Right forelimb (tissue), 1 donor: ENCODE measurements around the gene HMGN1.
"Not testable (repeated sequence)": the region's sequence is repeated elsewhere in the genome, so short reads cannot be mapped to it uniquely, and the experiment has no call there.

Experiments used
- DNase-seq: peaks from one replicate; pipeline ENCODE4 v3.0.0-alpha.2; 2018

HMGN1 gene

GRCh38 chr21:39348355-39349210, at the start of gene HMGN1:
Gene HMGN1, minus strand, starts transcription at chr21:39349088. Its CDS starts 171 bp downstream, at chr21:39348917.
- DNase-seq = peak; percentile 95

GRCh38 chr21:39397646-39398385, 48.9 kb upstream of the HMGN1 start:
- no peak for DNase-seq

GRCh38 chr21:39392981-39393380, 44.1 kb upstream of the HMGN1 start:
- DNase-seq = no peak

- DNase-seq = no peak
Measured at GRCh38 chr21:39390212-39390765, 41.4 kb upstream of the HMGN1 start.

- no peak for DNase-seq
Measured at GRCh38 chr21:39388811-39389155, 39.9 kb upstream of the HMGN1 start.

GRCh38 chr21:39388038-39388810, 39.3 kb upstream of the HMGN1 start:
- peak; percentile 88 for DNase-seq

GRCh38 chr21:39387461-39388037, 38.7 kb upstream of the HMGN1 start:
- peak; percentile 96 for DNase-seq

GRCh38 chr21:39386899-39387298, 38.0 kb upstream of the HMGN1 start:
- no peak for DNase-seq

- peak; percentile 45 for DNase-seq
Measured at GRCh38 chr21:39386194-39386593, 37.3 kb upstream of the HMGN1 start.

- peak; percentile 81 for DNase-seq
Measured at GRCh38 chr21:39385299-39386145, 36.6 kb upstream of the HMGN1 start.

GRCh38 chr21:39384674-39385298, 35.9 kb upstream of the HMGN1 start:
- peak; percentile 45 for DNase-seq

- not testable (repeated sequence) for DNase-seq
Measured at GRCh38 chr21:39382096-39382495, 33.2 kb upstream of the HMGN1 start.

- DNase-seq = no peak
Measured at GRCh38 chr21:39381009-39381408, 32.1 kb upstream of the HMGN1 start.

GRCh38 chr21:39379986-39380891, 31.4 kb upstream of the HMGN1 start:
- peak; percentile 94 for DNase-seq

GRCh38 chr21:39377444-39378050, 28.7 kb upstream of the HMGN1 start:
- DNase-seq = no peak

- no peak for DNase-seq
Measured at GRCh38 chr21:39375446-39375845, 26.6 kb upstream of the HMGN1 start.

GRCh38 chr21:39374046-39374445, 25.2 kb upstream of the HMGN1 start:
- DNase-seq = no peak

- no peak for DNase-seq
Measured at GRCh38 chr21:39373634-39374033, 24.7 kb upstream of the HMGN1 start.

GRCh38 chr21:39369896-39370288, 21.0 kb upstream of the HMGN1 start:
- DNase-seq = not testable (repeated sequence)

- no peak for DNase-seq
Measured at GRCh38 chr21:39367783-39368182, 18.9 kb upstream of the HMGN1 start.
